ENCODE data around the gene PARVG. TPM values are rescaled to one million over a fixed set of nuclear protein-coding genes. Genes with fewer than 3 reads are reported as not detected.

Gene PARVG
- total RNA-seq, 1 experiment from 2014 or later: 1.3 TPM

GRCh38 chr22:44136786-44137185, 43.9 kb upstream of the PARVG start:
- H3K23me2 ChIP-seq (ENCODE audit: insufficient read length, low read depth, low read length, poor library complexity, severe bottlenecking): no peaks in the 10 kb centered on the region
- no peak for TF ChIP-seq CTCF (conservative IDR thresholded peaks at IDR 0.05)
- Mint-ChIP-seq H3K4me3 (no peak overlapping the region), H3K36me3 (ENCODE audit: insufficient read depth in 1 of 3, low read depth in 3 of 3) (peaks cover 25 to 38% (median 34%) of the 10 kb centered on the region in 3 experiments), H3K4me1 (peaks cover 11 to 15% of the 10 kb centered on the region in 2 experiments), H3K27ac (no peak overlapping the region), H3K27me3 (ENCODE audit: low read depth) (no peaks in the 10 kb centered on the region; the same call in 1 of the 2 replicates), H3K9me3 (peaks cover 27 to 34% of the 10 kb centered on the region in 2 experiments)
- peaks cover 22% of the 10 kb centered on the region for H3K9me3 ChIP-seq (ENCODE audit: control insufficient read depth, low read depth, low read length)
- no peak overlapping the region for H2AFZ ChIP-seq (ENCODE audit: low read length)
- H3K9ac ChIP-seq (ENCODE audit: extremely low read depth, insufficient read length, low read length): no peak overlapping the region
- H3K79me2 ChIP-seq (ENCODE audit: insufficient read depth, low read length): no peaks in the 10 kb centered on the region
- no peak overlapping the region for H2BK12ac ChIP-seq (ENCODE audit: insufficient read length, low read depth, low read length)
- H2BK20ac ChIP-seq (ENCODE audit: low read depth, low read length, poor library complexity, severe bottlenecking): no peak overlapping the region
- H2BK5ac ChIP-seq (ENCODE audit: insufficient read length, low read length): no peak overlapping the region
- no peak overlapping the region for H3K18ac ChIP-seq (ENCODE audit: insufficient read length, low read depth, low read length)
- H3K4me1 ChIP-seq (ENCODE audit: insufficient read depth, low read length): peaks cover 3% of the 10 kb centered on the region
- H3T11ph ChIP-seq (ENCODE audit: low read length): no peak overlapping the region
- no peaks in the 10 kb centered on the region for H3K27me3 ChIP-seq (ENCODE audit: insufficient read depth, low read length)
- H4K91ac ChIP-seq (ENCODE audit: insufficient read length, low read depth, low read length): no peak overlapping the region
- H3K4ac ChIP-seq (ENCODE audit: low read depth, low read length): no peak overlapping the region
- DNase-seq: no peak
- H3K23ac ChIP-seq (ENCODE audit: insufficient read length, low read depth, low read length): no peak overlapping the region
- no peak overlapping the region for H2AK5ac ChIP-seq (ENCODE audit: insufficient read length, low read length)
- H4K8ac ChIP-seq (replicated peaks; ENCODE audit: insufficient read length, low read depth, low read length): no peak overlapping the region
- H3K4me2 ChIP-seq (ENCODE audit: insufficient read depth, insufficient read length, low read length): no peak overlapping the region
- H3K27ac ChIP-seq (ENCODE audit: insufficient read length, low read depth, low read length): no peak overlapping the region
- no peak overlapping the region for H3K56ac ChIP-seq (ENCODE audit: insufficient read length, low read depth, low read length)
- H2BK15ac ChIP-seq (ENCODE audit: low read depth, low read length): no peak overlapping the region
- H4K20me1 ChIP-seq (ENCODE audit: control insufficient read depth, insufficient read depth, insufficient read length): no peaks in the 10 kb centered on the region
- H3K14ac ChIP-seq (ENCODE audit: insufficient read depth, low read length): no peak overlapping the region
- H2BK120ac ChIP-seq (ENCODE audit: low read depth, low read length, poor library complexity, severe bottlenecking): no peak overlapping the region
- H4K5ac ChIP-seq (ENCODE audit: insufficient read length, low read depth, low read length): no peak overlapping the region
- no peaks in the 10 kb centered on the region for H3K79me1 ChIP-seq (ENCODE audit: insufficient read depth, low read depth, low read length, poor library complexity, severe bottlenecking)

Data from H9 (cell line).